ENCODE data around the gene MTA2.

MTA2 gene

GRCh38 chr11:62632492-62632891 lies 30.8 kb upstream of the MTA2 start (continued):
- TF ChIP-seq POU6F1 (CRISPR knock-in tag; IDR thresholded peaks at IDR 0.05; ENCODE audit: borderline replicate concordance, low read depth) (no peak), ARNTL (CRISPR knock-in tag; IDR thresholded peaks at IDR 0.05; ENCODE audit: borderline replicate concordance, low read depth) (no peak), RARB (CRISPR knock-in tag; IDR thresholded peaks at IDR 0.05) (no peak), TOX (CRISPR knock-in tag; IDR thresholded peaks at IDR 0.05; ENCODE audit: borderline replicate concordance) (no peak), ZNF8 (CRISPR knock-in tag; IDR thresholded peaks at IDR 0.05) (no peak), ZFP3 (CRISPR knock-in tag; IDR thresholded peaks at IDR 0.05) (no peak), ZC3H10 (CRISPR knock-in tag; IDR thresholded peaks at IDR 0.05) (no peak), TCF4 (CRISPR knock-in tag; IDR thresholded peaks at IDR 0.05; ENCODE audit: borderline replicate concordance) (no peak), CSDC2 (CRISPR knock-in tag; IDR thresholded peaks at IDR 0.05) (no peak), OSR1 (CRISPR knock-in tag; IDR thresholded peaks at IDR 0.05) (no peak)

GRCh38 chr11:62627713-62628112 lies 26.0 kb upstream of the MTA2 start:
- peak; percentile 46 for ATAC-seq
- TF ChIP-seq TSHZ2 (CRISPR knock-in tag; IDR thresholded peaks at IDR 0.05) = no peak

GRCh38 chr11:62622476-62623089 lies 20.9 kb upstream of the MTA2 start:
- ATAC-seq = no peak
- TF ChIP-seq TCF4 (CRISPR knock-in tag; IDR thresholded peaks at IDR 0.05; ENCODE audit: borderline replicate concordance) (no peak), POU6F1 (CRISPR knock-in tag; IDR thresholded peaks at IDR 0.05; ENCODE audit: borderline replicate concordance, low read depth) (no peak), ZC3H10 (CRISPR knock-in tag; IDR thresholded peaks at IDR 0.05) (no peak)

GRCh38 chr11:62621567-62622470 lies 20.2 kb upstream of the MTA2 start, which contains the start of gene B3GAT3:
TSS of gene B3GAT3 (minus strand) at chr11:62621986. CDS start at chr11:62621947, 39 bp downstream.
- TF ChIP-seq TSHZ2 (CRISPR knock-in tag; IDR thresholded peaks at IDR 0.05) (peak; percentile 51; the same call in 1 of the 2 replicates), SNAI2 (CRISPR knock-in tag; IDR thresholded peaks at IDR 0.05) (0 out of 2 replicates have a peak, but pooled peaks have one; percentile 56), CSDC2 (CRISPR knock-in tag; IDR thresholded peaks at IDR 0.05) (peak; percentile 92), ISL1 (CRISPR knock-in tag; IDR thresholded peaks at IDR 0.05) (no peak), BACH2 (CRISPR knock-in tag; IDR thresholded peaks at IDR 0.05; ENCODE audit: borderline replicate concordance) (no peak), ZFP3 (CRISPR knock-in tag; IDR thresholded peaks at IDR 0.05) (peak; percentile 78), POU6F1 (CRISPR knock-in tag; IDR thresholded peaks at IDR 0.05; ENCODE audit: borderline replicate concordance, low read depth) (peak; percentile 36; the same call in 1 of the 2 replicates), GLIS3 (CRISPR knock-in tag; IDR thresholded peaks at IDR 0.05) (0 out of 2 replicates have a peak, but pooled peaks have one; percentile 28)
- ATAC-seq = peak; percentile 96

Data from SK-N-SH treated with all-trans-retinoic acid at 6 μM for 48 hours (cell line).